Uterus (tissue), 4 donors: ENCODE results near the gene SH3PXD2B. TPM values are rescaled to one million over a fixed set of nuclear protein-coding genes. Genes with fewer than 3 reads are reported as not detected.
"Not testable (repeated sequence)": the region's sequence is repeated elsewhere in the genome, so short reads cannot be mapped to it uniquely, and the experiment has no call there.

ENCODE experiments used
- DNase-seq, 2 donors: peaks; one replicate each; pipeline ENCODE4 v3.0.0-alpha.2; 2019 to 2020
- H3K27ac ChIP-seq, 2 donors: fragments of 200-600 bp; sonication (generic); 1 replicate in 1 of 2; 2 replicates in 1 of 2; pipeline ENCODE4 v1.5.1; 2016 to 2018
- H3K27me3 ChIP-seq, 2 donors: fragments of 200-600 bp; sonication (generic); one replicate each; pipeline ENCODE4 v1.5.1; 2018 to 2019; ENCODE audit warnings: control low read depth in 1 of 2
- H3K36me3 ChIP-seq, 2 donors: fragments of 200-600 bp; sonication (generic); one replicate each; pipeline ENCODE4 v1.5.1; 2019; ENCODE audit warnings: control low read depth in 1 of 2
- H3K4me1 ChIP-seq, 2 donors: fragments of 200-600 bp; sonication (generic); one replicate each; pipeline ENCODE4 v1.5.1; 2018 to 2019; ENCODE audit warnings: control low read depth in 1 of 2
- H3K4me3 ChIP-seq, 2 donors: fragments of 200-600 bp; sonication (generic); 1 replicate in 1 of 2; 2 replicates in 1 of 2; pipeline ENCODE4 v1.5.1; 2018 to 2019; ENCODE audit warnings: mild to moderate bottlenecking in 1 of 2
- H3K9me3 ChIP-seq, 2 donors: fragments of 200-600 bp; sonication (generic); one replicate each; pipeline ENCODE4 v1.5.1; 2019; ENCODE audit warnings: control low read depth in 1 of 2
- CTCF ChIP-seq, 4 experiments: fragments of 200-600 bp in 2 of 4; fragments of 450-650 bp in 2 of 4; sonication (generic) in 2 of 4; IDR thresholded peaks; one replicate each; pipeline ENCODE4 v1.5.1; 2016 to 2019; ENCODE audit warnings: antibody characterized with exemption in 4 of 4, mild to moderate bottlenecking in 2 of 4, moderate library complexity in 1 of 4
- POLR2A ChIP-seq, 2 donors: fragments of 450-650 bp; IDR thresholded peaks; one replicate each; pipeline ENCODE4 v1.6.1; 2016; ENCODE audit warnings: antibody characterized with exemption in 2 of 2, mild to moderate bottlenecking in 1 of 2, moderate library complexity in 1 of 2
- intact Hi-C: fragments of 100-400 bp; cut with DNase I; formaldehyde crosslinking; loops from one replicate; pipeline ENCODE4 v1.15.1; 2023; ENCODE audit warnings: low total_unique reads
- total RNA-seq, 4 donors: library from RNA; depleted of rRNA in 3 of 4; stranded (reverse); fragments of >200 nt in 3 of 4; gene quantifications; one replicate each; pipeline versions ENCODE4 v1.1.0 to v1.2.4, GENCODE V29; 2014 to 2023
- donor health status: DM: yes; HTN: yes; CAD: no.

The SH3PXD2B gene
- total RNA-seq, 4 donors from 2014 or later: 26.1 to 82.6 (median 31.0) TPM

DNA sequence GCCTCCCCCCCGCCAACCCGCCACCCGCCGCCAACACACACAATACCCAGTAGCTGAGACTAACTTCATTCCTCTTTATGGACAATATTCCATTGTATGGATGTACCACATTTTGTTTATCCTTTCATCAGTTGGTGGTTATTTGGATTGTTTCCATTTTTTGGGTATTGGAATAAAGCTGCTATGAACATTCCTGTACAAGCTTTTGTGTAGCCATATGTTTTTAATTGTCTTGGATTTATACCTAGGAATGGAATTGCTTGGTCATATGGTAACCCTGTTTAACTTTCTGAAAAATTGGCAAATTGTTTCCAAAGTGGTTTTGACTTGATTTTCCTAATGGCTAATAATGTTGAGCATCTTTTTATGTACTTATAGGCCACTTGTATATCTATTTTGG, 165.9 kb downstream of the SH3PXD2B start:
- no peaks in the 10 kb centered on the region for H3K4me1 ChIP-seq
- H3K36me3 ChIP-seq: no peaks in the 10 kb centered on the region
- TF ChIP-seq POLR2A (IDR thresholded peaks at IDR 0.05): no peak
- TF ChIP-seq CTCF (IDR thresholded peaks at IDR 0.05): no peak
- H3K4me3 ChIP-seq: no peak overlapping the region
- DNase-seq: no peak
- intact Hi-C loops: loop anchor here (5.0 kb wide), 1 partner anchor 164 kb away; the partner anchor contains the start of gene SH3PXD2B
- H3K27me3 ChIP-seq: no peaks in the 10 kb centered on the region
- H3K27ac ChIP-seq: no peak overlapping the region
- H3K9me3 ChIP-seq: no peaks in the 10 kb centered on the region

DNA sequence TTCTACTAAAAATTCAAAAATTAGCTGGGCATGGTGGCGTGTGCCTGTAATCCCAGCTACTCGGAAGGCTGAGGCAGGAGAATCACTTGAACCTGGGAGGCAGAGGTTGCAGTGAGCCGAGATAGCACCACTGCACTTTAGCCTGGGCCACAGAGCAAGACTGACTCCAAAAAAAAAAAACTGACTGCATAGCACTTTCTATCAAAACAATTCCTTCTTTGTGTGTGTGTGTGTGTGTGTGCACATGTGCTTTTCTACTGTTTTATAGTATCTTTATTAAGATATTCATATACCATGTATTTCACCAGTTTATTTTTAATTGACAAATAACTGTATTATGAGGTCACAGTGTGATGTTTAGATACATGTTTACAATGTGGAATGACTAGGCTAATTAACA, 167.2 kb downstream of the SH3PXD2B start:
- not testable (repeated sequence) for H3K27me3 ChIP-seq, H3K36me3 ChIP-seq, H3K4me3 ChIP-seq, DNase-seq, H3K4me1 ChIP-seq, H3K9me3 ChIP-seq, H3K27ac ChIP-seq
- intact Hi-C loops: loop anchor here (5.0 kb wide), 1 partner anchor 165 kb away; the partner anchor contains the start of gene SH3PXD2B

DNA sequence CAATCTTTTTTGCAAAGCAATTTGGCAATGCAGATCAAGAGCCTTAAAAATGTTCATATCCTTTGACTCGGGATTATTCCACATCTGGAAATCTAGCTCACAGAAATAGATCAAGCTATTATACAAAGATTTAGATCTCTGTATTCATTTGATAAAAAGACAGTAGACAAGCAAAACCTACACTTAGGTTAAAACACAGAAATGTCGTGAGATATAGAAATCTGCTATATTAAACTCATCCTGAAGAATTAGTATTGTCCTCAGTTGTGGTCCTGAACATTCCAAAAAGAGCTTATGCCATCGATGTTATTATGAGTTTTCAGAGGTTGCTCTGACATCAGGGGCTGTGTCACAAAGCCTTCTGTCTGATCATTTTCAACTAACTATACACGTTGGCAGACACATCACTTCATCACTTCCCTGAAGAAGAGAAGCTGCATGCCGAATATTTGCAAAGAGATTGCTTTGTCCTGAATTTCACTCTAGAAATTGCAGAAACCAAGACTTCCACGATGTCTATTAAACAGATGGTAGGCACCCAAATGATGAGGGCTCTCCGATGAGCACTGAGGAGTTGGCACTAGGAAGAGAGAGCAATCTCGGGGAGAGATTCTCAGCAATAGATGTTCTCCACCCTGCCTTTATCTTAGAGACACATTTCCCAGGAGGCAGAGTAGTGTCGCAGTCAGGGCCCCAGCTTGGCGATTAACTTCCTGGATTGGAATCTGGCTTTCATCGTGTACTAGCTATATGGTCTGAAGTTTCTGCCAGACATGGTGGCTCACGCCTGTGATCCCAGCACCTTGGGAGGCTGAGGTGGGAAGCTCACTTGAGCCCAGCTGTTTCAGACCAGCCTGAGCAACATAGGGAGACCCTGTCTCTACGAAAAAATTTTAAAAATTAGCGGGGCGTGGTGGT, 168.8 kb downstream of the SH3PXD2B start:
- Histone ChIP-seq H3K36me3 (no peaks in the 10 kb centered on the region), H3K27ac (peak overlapping the region in 1 of 2 donors; percentile 20), H3K9me3 (no peaks in the 10 kb centered on the region), H3K4me1 (peaks cover 10 to 12% of the 10 kb centered on the region in 2 donors), H3K27me3 (no peaks in the 10 kb centered on the region), H3K4me3 (peak overlapping the region in 1 of 2 donors; percentile 81)
- TF ChIP-seq POLR2A (IDR thresholded peaks at IDR 0.05) (no peak), CTCF (IDR thresholded peaks at IDR 0.05) (no peak)
- intact Hi-C loops: loop anchor here (5.0 kb wide), 1 partner anchor 167 kb away; the partner anchor contains the start of gene SH3PXD2B
- DNase-seq: no peak

- intact Hi-C loops: no loop called here
- peak overlapping the region; percentile 70 to 81 for H3K4me3 ChIP-seq
- H3K4me1 ChIP-seq: peaks cover 10 to 12% of the 10 kb centered on the region in 2 donors
- no peaks in the 10 kb centered on the region for H3K36me3 ChIP-seq
- H3K9me3 ChIP-seq: no peaks in the 10 kb centered on the region
- no peak for DNase-seq
- peak overlapping the region; percentile 96 to 98 for H3K27ac ChIP-seq
- TF ChIP-seq POLR2A (IDR thresholded peaks at IDR 0.05): no peak
- TF ChIP-seq CTCF (IDR thresholded peaks at IDR 0.05): no peak
- H3K27me3 ChIP-seq: no peaks in the 10 kb centered on the region
Measured at GRCh38 chr5:172284611-172284980, 169.7 kb downstream of the SH3PXD2B start.

DNA sequence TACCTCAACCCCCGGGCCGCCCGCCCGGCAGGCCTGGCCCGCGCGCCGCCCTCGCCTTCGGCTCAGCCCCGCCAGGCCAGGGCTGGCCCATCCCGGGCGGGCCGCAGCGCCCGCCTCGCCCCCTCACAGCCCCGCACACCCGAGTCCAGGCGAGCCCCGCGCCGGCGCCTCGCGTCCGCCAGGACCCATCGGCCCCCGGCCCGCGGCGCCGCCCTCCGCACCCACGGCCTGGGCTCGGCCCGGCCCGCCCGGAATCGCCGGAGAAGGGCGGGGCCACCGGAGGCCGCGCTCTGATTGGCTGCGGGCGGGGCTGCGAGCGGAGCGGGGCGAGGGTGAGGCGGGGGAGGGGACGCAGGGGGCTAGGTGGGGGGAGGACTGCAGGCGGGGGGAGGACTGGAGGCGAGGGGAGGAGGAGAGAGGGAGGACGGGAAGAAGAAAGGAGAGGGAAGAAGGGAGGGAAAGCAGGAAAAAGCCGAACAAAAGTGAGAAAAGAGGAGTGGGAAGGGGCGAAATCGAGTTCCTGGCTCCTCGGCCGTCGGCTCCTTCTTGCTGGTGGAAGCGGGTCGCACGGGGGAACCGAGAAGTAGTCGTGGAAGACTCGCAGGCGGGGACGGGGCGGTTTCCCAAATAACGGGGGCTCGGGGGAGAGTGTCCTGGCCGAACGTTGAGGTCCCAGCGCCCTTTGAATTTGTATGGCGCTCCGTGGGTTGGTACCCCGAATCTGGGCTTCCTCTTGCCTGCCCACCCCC, 170.3 kb downstream of the SH3PXD2B start:
- H3K36me3 ChIP-seq: no peaks in the 10 kb centered on the region
- no peaks in the 10 kb centered on the region for H3K27me3 ChIP-seq
- H3K4me1 ChIP-seq: peaks cover 10 to 12% of the 10 kb centered on the region in 2 donors
- peak; percentile 86 to 88 for DNase-seq
- H3K9me3 ChIP-seq: no peaks in the 10 kb centered on the region
- peak overlapping the region; percentile 96 to 98 for H3K27ac ChIP-seq
- TF ChIP-seq CTCF (IDR thresholded peaks at IDR 0.05) (no peak), POLR2A (IDR thresholded peaks at IDR 0.05) (peak in 1 of 2 donors; percentile 85)
- intact Hi-C loops: no loop called here
- peak overlapping the region; percentile 70 to 81 for H3K4me3 ChIP-seq
